ENCODE measurements around the gene FOXE3. TPM values are rescaled to one million over a fixed set of nuclear protein-coding genes. Genes with fewer than 3 reads are reported as not detected.

Gene FOXE3
- total RNA-seq, 4 donors from 2014 or later = not detected

- in situ Hi-C loops (cut with MboI; ENCODE audit: low sequenced_read_pairs in 4 of 4) = no loop called here
- intact Hi-C loops (cut with DNase I; ENCODE audit: low total_unique reads) = no loop called here
- DNase-seq (no peak), ATAC-seq (no peak)
- Histone ChIP-seq H3K36me3 (no peaks in the 10 kb centered on the region), H3K27me3 (peaks cover 13 to 32% (median 16%) of the 10 kb centered on the region in 3 donors), H3K27ac (no peak overlapping the region), H3K4me3 (no peak overlapping the region), H3K4me1 (no peaks in the 10 kb centered on the region), H3K9me3 (no peaks in the 10 kb centered on the region)
- TF ChIP-seq POLR2A (IDR thresholded peaks at IDR 0.05) (no peak), CTCF (IDR thresholded peaks at IDR 0.05 in 4 of 5, conservative IDR thresholded peaks at IDR 0.05 in 1 of 5) (no peak)
These were observed 16.8 kb upstream of the FOXE3 start for GRCh38 chr1:47399138-47399845.

DNA sequence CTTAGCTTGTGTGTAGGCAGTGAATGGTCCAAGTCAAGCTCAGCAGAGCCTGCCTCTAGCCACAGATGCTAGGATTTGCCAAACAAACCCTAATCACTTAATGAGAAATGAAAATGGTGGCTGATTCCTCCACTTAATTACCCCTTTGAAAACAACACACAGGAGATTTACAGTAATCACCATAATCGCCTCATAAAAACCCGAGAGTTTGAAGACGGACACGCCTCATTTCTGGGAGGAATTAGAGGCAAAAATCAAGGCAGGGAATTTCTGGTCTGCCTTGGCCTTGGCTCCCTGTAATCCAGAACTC, 16.3 kb upstream of the FOXE3 start:
- Histone ChIP-seq H3K36me3 (no peaks in the 10 kb centered on the region), H3K27ac (no peak overlapping the region), H3K4me3 (no peak overlapping the region), H3K4me1 (no peaks in the 10 kb centered on the region), H3K9me3 (no peaks in the 10 kb centered on the region), H3K27me3 (peaks cover 11 to 29% (median 16%) of the 10 kb centered on the region in 3 donors)
- TF ChIP-seq POLR2A (IDR thresholded peaks at IDR 0.05) (no peak), CTCF (IDR thresholded peaks at IDR 0.05 in 4 of 5, conservative IDR thresholded peaks at IDR 0.05 in 1 of 5) (no peak)
- DNase-seq = no peak
- ATAC-seq = no peak
- intact Hi-C loops (cut with DNase I; ENCODE audit: low total_unique reads) = no loop called here
- in situ Hi-C loops (cut with MboI; ENCODE audit: low sequenced_read_pairs in 4 of 4) = loop anchor here in 1 of 4 donors (25.0 kb wide), 1 partner anchor 212 kb away; the partner anchor contains the start of gene PDZK1IP1

DNA sequence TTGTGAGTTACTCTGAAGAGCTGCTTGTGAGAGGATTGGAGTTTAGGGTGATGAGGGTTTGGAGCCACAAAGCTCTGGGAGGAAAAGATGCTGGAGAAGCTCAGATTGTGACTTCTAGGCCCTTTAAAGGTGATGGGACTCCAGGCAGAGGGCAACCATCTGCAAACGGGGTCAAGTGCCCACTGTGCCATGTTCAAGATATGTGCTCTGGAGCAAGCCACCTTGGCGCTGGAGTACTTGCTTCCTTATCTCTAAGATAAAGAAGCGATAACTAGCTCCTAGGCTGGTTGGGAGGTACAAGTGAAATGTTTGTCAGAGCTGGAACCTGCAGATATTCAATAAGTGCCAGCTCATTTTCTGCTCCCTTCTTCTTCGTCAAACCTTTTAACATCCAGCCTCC, 14.3 kb upstream of the FOXE3 start:
- in situ Hi-C loops (cut with MboI; ENCODE audit: low sequenced_read_pairs in 4 of 4) = loop anchor here in 1 of 4 donors (25.0 kb wide), 1 partner anchor 214 kb away; the partner anchor contains the start of gene PDZK1IP1
- no peaks in the 10 kb centered on the region for H3K9me3 ChIP-seq
- no peaks in the 10 kb centered on the region for H3K4me1 ChIP-seq
- H3K4me3 ChIP-seq = no peak overlapping the region
- no peak for TF ChIP-seq CTCF (IDR thresholded peaks at IDR 0.05 in 4 of 5, conservative IDR thresholded peaks at IDR 0.05 in 1 of 5)
- H3K27me3 ChIP-seq = peaks cover 2 to 16% (median 10%) of the 10 kb centered on the region in 3 donors
- no peaks in the 10 kb centered on the region for H3K36me3 ChIP-seq
- no peak overlapping the region for H3K27ac ChIP-seq
- no peak for DNase-seq
- ATAC-seq = no peak
- intact Hi-C loops (cut with DNase I; ENCODE audit: low total_unique reads) = no loop called here

DNA sequence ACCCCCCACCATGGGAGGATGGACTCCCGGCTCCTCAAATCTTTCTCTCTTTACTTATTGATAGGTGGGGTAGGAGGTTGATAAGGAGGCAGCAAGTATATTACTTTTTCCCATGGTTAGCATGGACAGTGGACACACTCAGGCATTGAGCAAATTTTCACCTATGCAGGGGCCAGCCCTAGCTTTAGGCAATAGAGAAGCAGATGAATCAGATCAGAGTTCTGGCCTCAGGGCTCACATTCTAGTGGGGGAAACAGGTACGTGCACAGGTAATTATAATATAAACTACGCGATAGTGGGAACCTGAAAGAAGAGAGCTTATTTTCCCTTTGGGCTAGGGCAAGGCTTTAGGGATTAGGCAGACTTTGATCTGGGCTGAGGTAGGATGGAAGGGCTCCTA, 13.5 kb upstream of the FOXE3 start:
- H3K9me3 ChIP-seq = no peaks in the 10 kb centered on the region
- intact Hi-C loops (cut with DNase I; ENCODE audit: low total_unique reads) (no loop called here), in situ Hi-C loops (cut with MboI; ENCODE audit: low sequenced_read_pairs in 4 of 4) (loop anchor here in 1 of 4 donors (25.0 kb wide), 1 partner anchor 215 kb away; the partner anchor contains the start of gene PDZK1IP1)
- no peaks in the 10 kb centered on the region for H3K36me3 ChIP-seq
- ATAC-seq = no peak
- no peak overlapping the region for H3K27ac ChIP-seq
- DNase-seq = no peak
- no peak overlapping the region for H3K4me3 ChIP-seq
- H3K4me1 ChIP-seq = no peaks in the 10 kb centered on the region
- peaks cover 0 to 12% (median 6%) of the 10 kb centered on the region in 3 donors for H3K27me3 ChIP-seq
- no peak for TF ChIP-seq CTCF (IDR thresholded peaks at IDR 0.05 in 4 of 5, conservative IDR thresholded peaks at IDR 0.05 in 1 of 5)
- no peak for TF ChIP-seq POLR2A (IDR thresholded peaks at IDR 0.05)

Data from gastrocnemius medialis (tissue), 4 donors.